ENCODE results near the gene AARSD1.

GRCh38 chr17:42920106-42920900 lies 44.0 kb downstream of the AARSD1 start:
- no peak for TF ChIP-seq POLR2A (IDR thresholded peaks at IDR 0.05)
- TF ChIP-seq, protein P1, sequence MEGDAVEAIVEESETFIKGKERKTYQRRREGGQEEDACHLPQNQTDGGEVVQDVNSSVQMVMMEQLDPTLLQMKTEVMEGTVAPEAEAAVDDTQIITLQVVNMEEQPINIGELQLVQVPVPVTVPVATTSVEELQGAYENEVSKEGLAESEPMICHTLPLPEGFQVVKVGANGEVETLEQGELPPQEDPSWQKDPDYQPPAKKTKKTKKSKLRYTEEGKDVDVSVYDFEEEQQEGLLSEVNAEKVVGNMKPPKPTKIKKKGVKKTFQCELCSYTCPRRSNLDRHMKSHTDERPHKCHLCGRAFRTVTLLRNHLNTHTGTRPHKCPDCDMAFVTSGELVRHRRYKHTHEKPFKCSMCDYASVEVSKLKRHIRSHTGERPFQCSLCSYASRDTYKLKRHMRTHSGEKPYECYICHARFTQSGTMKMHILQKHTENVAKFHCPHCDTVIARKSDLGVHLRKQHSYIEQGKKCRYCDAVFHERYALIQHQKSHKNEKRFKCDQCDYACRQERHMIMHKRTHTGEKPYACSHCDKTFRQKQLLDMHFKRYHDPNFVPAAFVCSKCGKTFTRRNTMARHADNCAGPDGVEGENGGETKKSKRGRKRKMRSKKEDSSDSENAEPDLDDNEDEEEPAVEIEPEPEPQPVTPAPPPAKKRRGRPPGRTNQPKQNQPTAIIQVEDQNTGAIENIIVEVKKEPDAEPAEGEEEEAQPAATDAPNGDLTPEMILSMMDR (IDR thresholded peaks at IDR 0.05): no peak

Measured in ovary (tissue), 3 donors.